ENCODE measurements around the gene CTSV.
"Not testable (repeated sequence)": the region's sequence is repeated elsewhere in the genome, so short reads cannot be mapped to it uniquely, and the experiment has no call there.

Gene CTSV

GRCh38 chr9:97059626-97060025 is 20.7 kb upstream of the CTSV start:
- peak; percentile 91 for DNase-seq (ENCODE audit: low spot score)
- POLR2A ChIA-PET (ENCODE audit: low non-redundant PET): no interaction called here
- H3K27ac ChIP-seq: no peak overlapping the region
- TF ChIP-seq CTCF (conservative IDR thresholded peaks at IDR 0.05; ENCODE audit: low read depth): no peak
- CTCF ChIA-PET: interaction anchor here (0.7 kb wide), 1 partner anchor 141 kb away, joined by 5 read pairs; no protein-coding TSS in a partner anchor

GRCh38 chr9:97057651-97058050 is 18.7 kb upstream of the CTSV start:
- CTCF ChIA-PET: no interaction called here
- TF ChIP-seq CTCF (conservative IDR thresholded peaks at IDR 0.05; ENCODE audit: low read depth): no peak
- DNase-seq (ENCODE audit: low spot score): no peak
- no peak overlapping the region for H3K27ac ChIP-seq
- POLR2A ChIA-PET (ENCODE audit: low non-redundant PET): no interaction called here

GRCh38 chr9:97055891-97056290 is 16.9 kb upstream of the CTSV start:
- not testable (repeated sequence) for H3K27ac ChIP-seq; DNase-seq (ENCODE audit: low spot score)
- ChIA-PET POLR2A (ENCODE audit: low non-redundant PET) (interaction anchor here (0.7 kb wide), 1 partner anchor 201 kb away, joined by 3 read pairs; no protein-coding TSS in a partner anchor), CTCF (interaction anchor here (0.6 kb wide), 1 partner anchor 18 kb away, joined by 3 read pairs; no protein-coding TSS in a partner anchor)

- no peak for DNase-seq (ENCODE audit: low spot score)
- TF ChIP-seq CTCF (conservative IDR thresholded peaks at IDR 0.05; ENCODE audit: low read depth): no peak
- POLR2A ChIA-PET (ENCODE audit: low non-redundant PET): no interaction called here
- CTCF ChIA-PET: no interaction called here
- no peak overlapping the region for H3K27ac ChIP-seq
Measured at GRCh38 chr9:97053717-97054116, 14.8 kb upstream of the CTSV start.

GRCh38 chr9:97052735-97053134 is 13.8 kb upstream of the CTSV start:
- no peak overlapping the region for H3K27ac ChIP-seq
- no peak for DNase-seq (ENCODE audit: low spot score)
- POLR2A ChIA-PET (ENCODE audit: low non-redundant PET): no interaction called here
- CTCF ChIA-PET: no interaction called here
- TF ChIP-seq CTCF (conservative IDR thresholded peaks at IDR 0.05; ENCODE audit: low read depth): no peak

GRCh38 chr9:97046228-97046627 is 7.3 kb upstream of the CTSV start:
- POLR2A ChIA-PET (ENCODE audit: low non-redundant PET): interaction anchor here (0.6 kb wide), 1 partner anchor 12 kb away, joined by 4 read pairs; no protein-coding TSS in a partner anchor
- no peak for TF ChIP-seq CTCF (conservative IDR thresholded peaks at IDR 0.05; ENCODE audit: low read depth)
- H3K27ac ChIP-seq: peak overlapping the region; percentile 70
- CTCF ChIA-PET: interaction anchor here (0.6 kb wide), 1 partner anchor 1177 kb away, joined by 3 read pairs; no protein-coding TSS in a partner anchor
- peak; percentile 98 for DNase-seq (ENCODE audit: low spot score)

GRCh38 chr9:97045300-97045699 is 6.4 kb upstream of the CTSV start:
- CTCF ChIA-PET: no interaction called here
- POLR2A ChIA-PET (ENCODE audit: low non-redundant PET): no interaction called here
- no peak for DNase-seq (ENCODE audit: low spot score)
- H3K27ac ChIP-seq: peak overlapping the region; percentile 70
- TF ChIP-seq CTCF (conservative IDR thresholded peaks at IDR 0.05; ENCODE audit: low read depth): no peak
